OCI-LY1 (cell line): ENCODE measurements around the gene HLA-C.
A peak's percentile ranks its signal among the peaks of the same experiment; 100 is the strongest.

ENCODE experiments used
- H2AFZ ChIP-seq: fragments of 200-600 bp; sonication (generic), shearing (Covaris generic); 2 replicates; pipeline ENCODE4 v1.6.0; 2014; ENCODE audit warnings: antibody characterized with exemption, mild to moderate bottlenecking, low read length
- H3F3A ChIP-seq: fragments of 200-600 bp; sonication (generic), shearing (Covaris generic); 2 replicates; pipeline ENCODE4 v1.6.0; 2014; ENCODE audit warnings: mild to moderate bottlenecking, antibody characterized with exemption, low read length, moderate library complexity; ENCODE audit not compliant: insufficient read depth
- H3K27ac ChIP-seq: fragments of 200-600 bp; sonication (generic); 2 replicates; pipeline ENCODE4 v1.5.1; 2014; ENCODE audit warnings: low read length, mixed run types, mild to moderate bottlenecking, low read depth; ENCODE audit not compliant: poor library complexity, severe bottlenecking
- H3K27me3 ChIP-seq: fragments of 200-600 bp; sonication (generic); 2 replicates; pipeline ENCODE4 v1.6.0; 2014; ENCODE audit warnings: antibody characterized with exemption, mild to moderate bottlenecking, low read length, moderate library complexity; ENCODE audit not compliant: insufficient read depth
- H3K36me3 ChIP-seq: fragments of 200-600 bp; sonication (generic); 2 replicates; pipeline ENCODE4 v1.6.1; 2014; ENCODE audit warnings: mild to moderate bottlenecking, antibody characterized with exemption, low read length, moderate library complexity, mixed read lengths; ENCODE audit not compliant: insufficient read depth
- H3K4me1 ChIP-seq: fragments of 200-600 bp; sonication (generic); 2 replicates; pipeline ENCODE4 v1.5.1; 2014; ENCODE audit warnings: mild to moderate bottlenecking, low read length, moderate library complexity; ENCODE audit not compliant: insufficient read depth, severe bottlenecking
- H3K4me2 ChIP-seq: fragments of 200-600 bp; sonication (generic), shearing (Covaris generic); 2 replicates; pipeline ENCODE4 v1.6.1; 2014; ENCODE audit warnings: low read length
- H3K4me3 ChIP-seq: fragments of 200-600 bp; sonication (generic); 2 replicates; pipeline ENCODE4 v1.5.1; 2014; ENCODE audit warnings: low read length, low read depth, mild to moderate bottlenecking, mixed read lengths; ENCODE audit not compliant: poor library complexity, severe bottlenecking
- H3K79me2 ChIP-seq: fragments of 200-600 bp; shearing (Covaris generic); 2 replicates; pipeline ENCODE4 v1.6.1; 2016; ENCODE audit warnings: mixed run types, low read length, mixed read lengths; ENCODE audit not compliant: insufficient read depth
- H3K9ac ChIP-seq: fragments of 200-600 bp; sonication (generic), shearing (Covaris generic); 2 replicates; pipeline ENCODE4 v1.6.1; 2014; ENCODE audit warnings: mild to moderate bottlenecking, low read length, mixed read lengths
- H3K9me2 ChIP-seq: fragments of 200-600 bp; sonication (generic), shearing (Covaris generic); 2 replicates; pipeline ENCODE4 v1.6.1; 2014; ENCODE audit warnings: low read depth, mild to moderate bottlenecking, low read length, mixed read lengths
- H3K9me3 ChIP-seq: fragments of 200-600 bp; shearing (Covaris generic); 2 replicates; pipeline ENCODE4 v1.6.1; 2014; ENCODE audit warnings: low read length, mixed read lengths
- H4K20me1 ChIP-seq: fragments of 200-600 bp; sonication (generic), shearing (Covaris generic); 2 replicates; pipeline ENCODE4 v1.6.0; 2016; ENCODE audit warnings: mild to moderate bottlenecking, low read length; ENCODE audit not compliant: insufficient read depth
- EZH2 ChIP-seq: fragments of 200-600 bp; sonication (generic), shearing (Covaris generic); IDR thresholded peaks from 2 replicates; pipeline ENCODE4 v1.8.0; 2017; ENCODE audit warnings: borderline replicate concordance, mixed run types, mild to moderate bottlenecking, antibody characterized with exemption, low read length, moderate library complexity, mixed read lengths
- TF ChIP-seq, protein P1 (sequence below): fragments of 200-600 bp; sonication (generic), shearing (Covaris generic); IDR thresholded peaks from 2 replicates; pipeline ENCODE4 v1.5.1; 2017; ENCODE audit warnings: mild to moderate bottlenecking, antibody characterized with exemption, low read length, moderate library complexity, mixed read lengths

Gene HLA-C

DNA sequence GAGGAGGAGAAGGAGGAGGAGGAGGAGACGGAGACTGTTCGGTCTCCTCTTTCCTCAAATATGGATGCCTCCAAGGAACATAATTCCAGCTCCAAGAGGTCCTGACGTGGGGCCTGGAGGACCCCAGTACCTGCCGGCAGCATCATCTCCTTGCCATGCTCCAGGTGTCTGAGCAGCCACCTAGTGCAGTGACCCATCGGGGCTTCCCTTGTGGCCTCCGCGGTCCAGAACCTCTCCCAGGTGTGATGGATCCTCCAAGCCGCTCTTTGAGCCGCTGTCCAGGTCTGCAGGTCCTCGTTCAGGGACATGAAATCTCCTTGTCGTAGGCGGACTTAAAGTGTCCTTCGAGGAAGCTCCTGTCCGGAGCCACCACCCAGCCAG lies 35.8 kb upstream of the HLA-C start:
- no peaks in the 10 kb centered on the region for H4K20me1 ChIP-seq
- H3K27ac ChIP-seq = no peak overlapping the region
- no peak for TF ChIP-seq EZH2
- H3K4me1 ChIP-seq = peaks cover 8% of the 10 kb centered on the region
- no peaks in the 10 kb centered on the region for H3K79me2 ChIP-seq
- H3K9ac ChIP-seq = no peak overlapping the region
- H3F3A ChIP-seq = no peaks in the 10 kb centered on the region
- H3K4me2 ChIP-seq = peak overlapping the region; percentile 93
- H3K9me3 ChIP-seq = no peaks in the 10 kb centered on the region
- H3K9me2 ChIP-seq = no peaks in the 10 kb centered on the region
- no peak overlapping the region for H2AFZ ChIP-seq
- H3K4me3 ChIP-seq = peak overlapping the region; percentile 63
- peaks cover 7% of the 10 kb centered on the region; the same call in 1 of the 2 replicates for H3K27me3 ChIP-seq
- no peaks in the 10 kb centered on the region for H3K36me3 ChIP-seq

DNA sequence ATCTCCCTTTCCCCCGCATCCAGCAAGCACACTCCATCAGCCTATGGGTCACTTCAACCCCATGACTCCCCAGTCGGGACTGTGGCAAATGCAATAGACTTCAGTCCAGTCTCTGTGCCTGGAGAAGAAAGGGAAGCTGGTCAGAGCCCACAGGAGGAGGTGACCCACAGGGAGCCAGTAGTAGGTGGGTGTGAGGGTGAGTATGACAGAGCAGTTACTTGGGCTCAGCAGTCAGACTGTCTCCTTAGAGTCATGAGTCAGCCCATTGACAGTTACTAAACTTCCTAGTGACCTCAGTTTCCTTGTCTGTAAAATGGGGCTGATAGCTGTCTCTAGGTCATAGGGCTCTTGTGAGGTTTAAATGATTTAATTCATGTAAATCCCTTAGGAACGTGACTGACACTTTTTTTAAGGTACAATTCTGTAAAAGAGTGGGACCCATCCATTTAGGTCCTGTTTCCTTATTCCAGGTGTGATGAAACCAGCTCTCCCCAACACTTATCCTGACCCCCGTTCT lies 33.9 kb upstream of the HLA-C start:
- Histone ChIP-seq H3K4me3 (no peak overlapping the region), H3K79me2 (no peaks in the 10 kb centered on the region), H4K20me1 (no peaks in the 10 kb centered on the region), H3K36me3 (no peaks in the 10 kb centered on the region), H2AFZ (no peak overlapping the region), H3K4me1 (peaks cover 8% of the 10 kb centered on the region), H3K27me3 (peaks cover 7% of the 10 kb centered on the region; the same call in 1 of the 2 replicates), H3K4me2 (no peak overlapping the region), H3K9me2 (no peaks in the 10 kb centered on the region), H3K9ac (no peak overlapping the region), H3K9me3 (no peaks in the 10 kb centered on the region), H3F3A (no peaks in the 10 kb centered on the region), H3K27ac (no peak overlapping the region)
- no peak for TF ChIP-seq EZH2
- TF ChIP-seq, protein P1, sequence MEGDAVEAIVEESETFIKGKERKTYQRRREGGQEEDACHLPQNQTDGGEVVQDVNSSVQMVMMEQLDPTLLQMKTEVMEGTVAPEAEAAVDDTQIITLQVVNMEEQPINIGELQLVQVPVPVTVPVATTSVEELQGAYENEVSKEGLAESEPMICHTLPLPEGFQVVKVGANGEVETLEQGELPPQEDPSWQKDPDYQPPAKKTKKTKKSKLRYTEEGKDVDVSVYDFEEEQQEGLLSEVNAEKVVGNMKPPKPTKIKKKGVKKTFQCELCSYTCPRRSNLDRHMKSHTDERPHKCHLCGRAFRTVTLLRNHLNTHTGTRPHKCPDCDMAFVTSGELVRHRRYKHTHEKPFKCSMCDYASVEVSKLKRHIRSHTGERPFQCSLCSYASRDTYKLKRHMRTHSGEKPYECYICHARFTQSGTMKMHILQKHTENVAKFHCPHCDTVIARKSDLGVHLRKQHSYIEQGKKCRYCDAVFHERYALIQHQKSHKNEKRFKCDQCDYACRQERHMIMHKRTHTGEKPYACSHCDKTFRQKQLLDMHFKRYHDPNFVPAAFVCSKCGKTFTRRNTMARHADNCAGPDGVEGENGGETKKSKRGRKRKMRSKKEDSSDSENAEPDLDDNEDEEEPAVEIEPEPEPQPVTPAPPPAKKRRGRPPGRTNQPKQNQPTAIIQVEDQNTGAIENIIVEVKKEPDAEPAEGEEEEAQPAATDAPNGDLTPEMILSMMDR = no peak

DNA sequence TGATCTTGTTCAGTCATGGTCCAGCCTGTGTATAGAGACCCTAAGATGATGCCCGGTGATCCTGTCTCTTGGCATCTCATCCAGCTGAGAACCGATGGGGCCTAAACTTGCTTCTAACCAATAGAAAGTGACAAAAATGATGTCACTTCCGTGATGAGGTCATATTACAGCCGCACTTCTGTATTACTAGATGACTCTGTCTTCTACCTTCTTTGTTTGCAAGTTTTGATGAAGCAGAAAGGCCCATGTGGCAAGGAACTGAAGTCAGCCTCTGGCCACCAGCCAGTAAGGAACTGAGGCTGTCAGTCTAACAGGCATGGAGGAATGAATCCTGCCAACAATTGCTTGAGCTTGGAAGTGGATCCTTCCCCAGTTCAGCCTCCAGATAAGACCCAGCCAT lies 32.8 kb upstream of the HLA-C start:
- Histone ChIP-seq H3K79me2 (no peaks in the 10 kb centered on the region), H3F3A (no peaks in the 10 kb centered on the region), H3K4me2 (no peak overlapping the region), H3K4me3 (no peak overlapping the region), H3K9ac (no peak overlapping the region), H3K27me3 (peaks cover 7% of the 10 kb centered on the region; the same call in 1 of the 2 replicates), H3K27ac (no peak overlapping the region), H3K9me3 (no peaks in the 10 kb centered on the region), H3K9me2 (no peaks in the 10 kb centered on the region), H3K36me3 (no peaks in the 10 kb centered on the region), H3K4me1 (peaks cover 8% of the 10 kb centered on the region), H4K20me1 (no peaks in the 10 kb centered on the region), H2AFZ (no peak overlapping the region)
- TF ChIP-seq EZH2 = no peak
- TF ChIP-seq, protein P1 = no peak

DNA sequence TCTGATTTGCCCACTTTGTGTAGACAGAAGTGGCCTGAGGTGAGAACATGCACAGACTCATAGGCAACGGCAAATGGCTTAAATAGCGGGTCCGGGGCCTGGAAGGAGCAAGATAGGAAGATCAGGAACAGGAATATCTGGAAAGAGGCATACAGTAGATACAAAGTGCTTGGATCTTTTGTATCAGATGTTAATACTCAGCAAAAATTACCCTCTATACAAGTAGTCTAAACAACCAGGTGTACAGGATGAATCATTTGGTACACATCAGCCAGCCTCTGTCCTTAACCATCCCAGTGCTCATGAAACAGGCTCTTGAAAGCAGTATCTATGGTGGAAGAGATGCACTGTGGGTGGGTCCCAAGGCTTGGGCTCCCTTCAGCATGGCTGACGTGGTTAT lies 28.9 kb upstream of the HLA-C start:
- Histone ChIP-seq H3K36me3 (no peaks in the 10 kb centered on the region), H3K4me2 (no peak overlapping the region), H3K9ac (no peak overlapping the region), H2AFZ (no peak overlapping the region), H3F3A (no peaks in the 10 kb centered on the region), H3K27ac (no peak overlapping the region), H4K20me1 (no peaks in the 10 kb centered on the region), H3K27me3 (peaks cover 6% of the 10 kb centered on the region; the same call in 1 of the 2 replicates), H3K9me2 (no peaks in the 10 kb centered on the region), H3K9me3 (no peaks in the 10 kb centered on the region), H3K79me2 (no peaks in the 10 kb centered on the region), H3K4me1 (no peaks in the 10 kb centered on the region), H3K4me3 (no peak overlapping the region)
- TF ChIP-seq EZH2 = no peak
- TF ChIP-seq, protein P1 = no peak
